ENCODE results near the gene DIRAS1. TPM values are rescaled to one million over a fixed set of nuclear protein-coding genes. Genes with fewer than 3 reads are reported as not detected.
A peak's percentile ranks its signal among the peaks of the same experiment; 100 is the strongest.

The DIRAS1 gene
- polyA plus RNA-seq, 1 donor, result 2.6 TPM

DNA sequence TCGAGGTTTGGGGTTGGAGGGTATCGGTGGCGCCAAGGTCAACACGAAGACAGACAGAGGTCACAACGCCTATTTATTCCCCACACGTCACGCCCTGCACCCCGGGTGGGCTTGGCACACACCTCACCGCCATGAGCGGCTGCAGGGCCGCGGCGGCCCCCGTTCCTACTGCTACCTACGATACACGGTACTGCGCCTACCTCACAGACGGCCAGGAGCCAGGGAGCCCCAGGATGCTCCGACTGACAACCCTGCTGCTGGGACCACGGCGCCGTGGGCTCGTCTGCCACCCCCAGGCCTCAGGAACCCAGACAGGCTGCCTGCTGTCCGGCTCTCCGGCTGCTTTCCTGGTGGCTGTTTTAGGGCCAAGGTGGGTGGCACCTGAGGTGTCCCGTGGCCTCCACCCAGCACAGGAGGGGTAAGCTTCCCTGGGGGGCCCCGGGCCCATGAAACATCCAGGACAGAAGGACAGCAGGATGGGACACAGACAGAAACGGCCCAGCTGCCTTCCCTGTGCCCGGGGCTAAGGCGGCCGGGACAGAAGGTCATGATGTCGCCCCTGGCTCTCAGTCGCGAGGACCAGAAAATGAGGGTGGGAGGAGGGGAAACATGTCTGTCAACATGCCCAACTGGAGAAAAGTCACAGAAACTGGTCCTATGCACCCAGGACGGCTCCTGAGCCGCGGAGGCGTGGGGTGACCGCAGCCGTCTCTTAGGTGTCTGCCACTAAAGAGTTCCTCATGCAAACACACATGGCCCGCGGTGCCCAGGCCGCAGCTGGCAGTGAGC, 33.7 kb upstream of the DIRAS1 start:
- no peak overlapping the region for H3K4me3 ChIP-seq (ENCODE audit: low read length)
- H3K36me3 ChIP-seq (ENCODE audit: control insufficient read depth, insufficient read depth, low read length), result peaks cover 49% of the 10 kb centered on the region
- no peaks in the 10 kb centered on the region for H3K27me3 ChIP-seq (ENCODE audit: control insufficient read depth, insufficient read depth, low read length)
- H3K27ac ChIP-seq (ENCODE audit: low read length), result no peak overlapping the region
- H3K4me1 ChIP-seq (ENCODE audit: control insufficient read depth, insufficient read depth, low read length), result no peaks in the 10 kb centered on the region
- WGBS (ENCODE audit: insufficient coverage, low lambda C conversion rate), result no CpG with 5 or more reads among the region's 43 CpGs
- no peaks in the 10 kb centered on the region for H3K9me3 ChIP-seq (ENCODE audit: control insufficient read depth, low read depth, low read length)
- no peak for DNase-seq

DNA sequence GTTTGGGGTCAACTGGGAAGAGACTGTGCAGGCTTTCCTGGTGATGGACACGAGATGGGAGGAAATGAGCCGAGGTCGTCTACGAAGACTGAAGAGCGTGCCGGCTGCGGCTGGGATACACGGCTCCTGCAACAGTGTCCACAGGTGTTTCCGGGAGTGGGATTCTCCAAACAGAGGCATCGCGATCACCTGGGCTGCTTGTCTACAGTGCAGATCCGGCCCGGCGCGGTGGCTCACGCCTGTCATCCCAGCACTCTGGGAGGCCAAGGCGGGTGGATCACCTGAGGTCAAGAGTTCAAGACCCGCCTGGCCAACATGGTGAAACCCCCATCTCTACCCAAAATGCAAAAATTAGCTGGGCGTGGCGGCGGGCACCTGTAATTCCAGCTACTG, 30.3 kb upstream of the DIRAS1 start:
- no CpG with 5 or more reads among the region's 21 CpGs for WGBS (ENCODE audit: insufficient coverage, low lambda C conversion rate)
- Histone ChIP-seq H3K4me3 (ENCODE audit: low read length) (no peak overlapping the region), H3K4me1 (ENCODE audit: control insufficient read depth, insufficient read depth, low read length) (no peaks in the 10 kb centered on the region), H3K27ac (ENCODE audit: low read length) (no peak overlapping the region), H3K36me3 (ENCODE audit: control insufficient read depth, insufficient read depth, low read length) (peaks cover 23% of the 10 kb centered on the region), H3K27me3 (ENCODE audit: control insufficient read depth, insufficient read depth, low read length) (no peaks in the 10 kb centered on the region), H3K9me3 (ENCODE audit: control insufficient read depth, low read depth, low read length) (peaks cover 4% of the 10 kb centered on the region)
- DNase-seq, result no peak

DNA sequence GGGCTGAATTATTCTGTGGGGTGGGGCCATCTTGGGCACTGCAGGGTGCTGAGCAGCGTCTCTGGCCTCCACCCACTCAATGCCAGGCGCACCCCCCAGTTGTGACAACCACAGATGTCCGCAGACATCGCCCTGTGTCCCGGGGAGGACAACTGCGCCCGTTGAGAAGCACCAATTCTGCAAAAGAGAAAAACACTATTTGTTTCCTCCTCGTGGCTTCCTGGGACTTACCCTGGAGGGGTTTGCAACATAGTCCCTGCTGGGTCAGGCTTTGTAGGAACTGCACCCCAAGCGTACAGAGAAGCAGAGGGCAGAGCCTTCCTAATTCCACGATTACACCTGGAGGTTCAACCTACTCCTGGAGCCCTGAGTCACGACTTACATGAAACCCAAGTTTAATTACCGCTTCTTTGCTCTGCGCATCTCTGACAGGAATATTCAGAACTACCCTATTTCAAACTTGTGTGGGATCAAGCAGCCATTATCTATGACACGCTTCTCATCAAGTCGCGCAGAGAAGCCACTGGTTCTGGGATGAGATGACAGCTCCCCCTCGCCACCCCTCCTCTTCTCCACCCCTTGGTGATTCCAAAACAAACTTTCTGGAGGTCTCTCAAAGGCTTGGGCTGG, 29.8 kb upstream of the DIRAS1 start:
- no peak for DNase-seq
- H3K36me3 ChIP-seq (ENCODE audit: control insufficient read depth, insufficient read depth, low read length), result peaks cover 23% of the 10 kb centered on the region
- peaks cover 4% of the 10 kb centered on the region for H3K9me3 ChIP-seq (ENCODE audit: control insufficient read depth, low read depth, low read length)
- no peaks in the 10 kb centered on the region for H3K4me1 ChIP-seq (ENCODE audit: control insufficient read depth, insufficient read depth, low read length)
- no peaks in the 10 kb centered on the region for H3K27me3 ChIP-seq (ENCODE audit: control insufficient read depth, insufficient read depth, low read length)
- no peak overlapping the region for H3K4me3 ChIP-seq (ENCODE audit: low read length)
- H3K27ac ChIP-seq (ENCODE audit: low read length), result no peak overlapping the region
- no CpG with 5 or more reads among the region's 17 CpGs for WGBS (ENCODE audit: insufficient coverage, low lambda C conversion rate)

DNA sequence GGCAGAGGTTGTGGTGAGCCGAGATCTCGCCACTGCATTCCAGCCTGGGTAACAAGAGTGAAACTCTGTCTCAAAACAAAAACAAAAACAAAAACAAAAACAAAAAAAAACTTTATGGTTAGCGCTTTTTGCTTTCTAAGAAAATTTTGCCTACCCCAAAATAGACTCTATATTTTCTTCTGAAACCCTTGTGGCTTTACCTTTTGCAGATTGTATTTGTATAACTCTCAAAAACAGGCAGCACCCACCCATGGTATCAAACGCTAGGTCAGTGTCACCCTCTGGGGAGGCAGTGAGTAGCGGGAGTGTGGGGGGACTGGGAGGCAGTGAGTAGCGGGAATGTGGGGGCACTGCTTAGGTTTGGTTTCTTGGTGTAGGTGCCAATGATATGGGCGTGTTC, 26.2 kb upstream of the DIRAS1 start:
- WGBS (ENCODE audit: insufficient coverage, low lambda C conversion rate), result 100% methylated on average over 3 of the region's 7 CpGs

DNA sequence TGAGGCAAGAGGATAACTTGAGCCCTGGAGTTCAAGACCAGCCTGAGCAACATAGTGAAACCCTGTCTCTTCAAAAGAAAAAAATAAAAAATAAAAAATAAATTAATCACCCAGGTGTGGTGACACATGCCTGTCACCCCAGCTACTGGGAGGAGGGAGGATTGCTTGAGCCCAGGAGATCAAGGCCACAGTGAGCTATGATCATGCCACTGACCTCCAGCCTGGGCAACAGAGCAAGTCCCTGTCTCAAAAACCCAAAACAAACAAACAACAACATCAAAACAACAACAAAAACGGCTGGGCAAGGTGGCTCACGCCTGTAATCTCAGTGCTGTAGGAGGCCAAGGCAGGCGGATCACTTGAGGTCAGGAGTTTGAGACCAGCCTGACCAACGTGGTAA, 22.9 kb upstream of the DIRAS1 start:
- no peaks in the 10 kb centered on the region for H3K4me1 ChIP-seq (ENCODE audit: control insufficient read depth, insufficient read depth, low read length)
- no peak overlapping the region for H3K4me3 ChIP-seq (ENCODE audit: low read length)
- H3K36me3 ChIP-seq (ENCODE audit: control insufficient read depth, insufficient read depth, low read length), result no peaks in the 10 kb centered on the region
- H3K9me3 ChIP-seq (ENCODE audit: control insufficient read depth, low read depth, low read length), result peaks cover 3% of the 10 kb centered on the region
- no CpG with 5 or more reads among the region's 4 CpGs for WGBS (ENCODE audit: insufficient coverage, low lambda C conversion rate)
- no peaks in the 10 kb centered on the region for H3K27me3 ChIP-seq (ENCODE audit: control insufficient read depth, insufficient read depth, low read length)
- no peak overlapping the region for H3K27ac ChIP-seq (ENCODE audit: low read length)
- no peak for DNase-seq

More for the DNA sequence above, 26.2 kb upstream of the DIRAS1 start:
- Histone ChIP-seq H3K36me3 (ENCODE audit: control insufficient read depth, insufficient read depth, low read length) (no peaks in the 10 kb centered on the region), H3K27ac (ENCODE audit: low read length) (no peak overlapping the region), H3K27me3 (ENCODE audit: control insufficient read depth, insufficient read depth, low read length) (no peaks in the 10 kb centered on the region), H3K9me3 (ENCODE audit: control insufficient read depth, low read depth, low read length) (peaks cover 4% of the 10 kb centered on the region), H3K4me3 (ENCODE audit: low read length) (no peak overlapping the region), H3K4me1 (ENCODE audit: control insufficient read depth, insufficient read depth, low read length) (no peaks in the 10 kb centered on the region)
- DNase-seq, result no peak

DNA sequence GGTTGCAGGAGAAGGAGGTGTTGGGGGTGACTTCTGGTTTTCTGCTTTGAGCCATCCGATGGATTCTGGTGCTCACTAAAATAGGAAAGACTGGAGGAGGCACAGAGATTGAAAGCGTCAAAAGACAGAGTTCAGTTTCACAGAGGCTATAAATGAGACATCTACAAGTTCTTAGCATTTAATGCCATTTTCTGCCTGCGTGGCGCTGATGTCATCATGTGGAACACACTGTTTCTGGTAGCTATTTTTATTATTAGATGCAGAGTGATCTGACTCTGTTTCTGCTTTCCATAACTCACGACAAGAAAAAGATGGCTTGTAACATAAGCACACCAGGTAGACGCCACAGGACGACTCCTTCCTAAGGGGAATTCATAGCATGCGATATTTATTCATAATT, 21.9 kb upstream of the DIRAS1 start:
- Histone ChIP-seq H3K4me1 (ENCODE audit: control insufficient read depth, insufficient read depth, low read length) (no peaks in the 10 kb centered on the region), H3K4me3 (ENCODE audit: low read length) (no peak overlapping the region), H3K36me3 (ENCODE audit: control insufficient read depth, insufficient read depth, low read length) (no peaks in the 10 kb centered on the region), H3K9me3 (ENCODE audit: control insufficient read depth, low read depth, low read length) (no peaks in the 10 kb centered on the region), H3K27me3 (ENCODE audit: control insufficient read depth, insufficient read depth, low read length) (no peaks in the 10 kb centered on the region), H3K27ac (ENCODE audit: low read length) (no peak overlapping the region)
- WGBS (ENCODE audit: insufficient coverage, low lambda C conversion rate), result no CpG with 5 or more reads among the region's 8 CpGs
- no peak for DNase-seq

DNA sequence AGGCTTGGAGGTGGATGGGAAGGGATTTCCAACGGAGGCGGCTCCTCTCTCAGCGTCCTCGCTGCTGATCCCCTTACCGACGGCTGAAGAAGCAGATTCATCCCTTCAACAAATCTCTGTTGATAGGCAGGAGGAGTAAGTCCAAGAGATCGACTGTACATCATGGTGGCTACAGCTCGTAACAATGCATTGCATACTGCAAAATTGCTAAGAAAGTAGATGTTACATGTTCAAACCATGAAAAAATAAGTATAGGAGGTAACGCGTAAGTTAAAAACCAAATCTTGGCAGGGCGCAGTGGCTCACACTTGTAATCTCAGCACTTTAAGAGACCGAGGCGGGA, 19.1 kb upstream of the DIRAS1 start:
- no peaks in the 10 kb centered on the region for H3K9me3 ChIP-seq (ENCODE audit: control insufficient read depth, low read depth, low read length)
- H3K27me3 ChIP-seq (ENCODE audit: control insufficient read depth, insufficient read depth, low read length), result no peaks in the 10 kb centered on the region
- H3K4me1 ChIP-seq (ENCODE audit: control insufficient read depth, insufficient read depth, low read length), result no peaks in the 10 kb centered on the region
- DNase-seq, result no peak
- WGBS (ENCODE audit: insufficient coverage, low lambda C conversion rate), result no CpG with 5 or more reads among the region's 13 CpGs
- H3K27ac ChIP-seq (ENCODE audit: low read length), result no peak overlapping the region
- peaks cover 10% of the 10 kb centered on the region for H3K36me3 ChIP-seq (ENCODE audit: control insufficient read depth, insufficient read depth, low read length)
- no peak overlapping the region for H3K4me3 ChIP-seq (ENCODE audit: low read length)

DNA sequence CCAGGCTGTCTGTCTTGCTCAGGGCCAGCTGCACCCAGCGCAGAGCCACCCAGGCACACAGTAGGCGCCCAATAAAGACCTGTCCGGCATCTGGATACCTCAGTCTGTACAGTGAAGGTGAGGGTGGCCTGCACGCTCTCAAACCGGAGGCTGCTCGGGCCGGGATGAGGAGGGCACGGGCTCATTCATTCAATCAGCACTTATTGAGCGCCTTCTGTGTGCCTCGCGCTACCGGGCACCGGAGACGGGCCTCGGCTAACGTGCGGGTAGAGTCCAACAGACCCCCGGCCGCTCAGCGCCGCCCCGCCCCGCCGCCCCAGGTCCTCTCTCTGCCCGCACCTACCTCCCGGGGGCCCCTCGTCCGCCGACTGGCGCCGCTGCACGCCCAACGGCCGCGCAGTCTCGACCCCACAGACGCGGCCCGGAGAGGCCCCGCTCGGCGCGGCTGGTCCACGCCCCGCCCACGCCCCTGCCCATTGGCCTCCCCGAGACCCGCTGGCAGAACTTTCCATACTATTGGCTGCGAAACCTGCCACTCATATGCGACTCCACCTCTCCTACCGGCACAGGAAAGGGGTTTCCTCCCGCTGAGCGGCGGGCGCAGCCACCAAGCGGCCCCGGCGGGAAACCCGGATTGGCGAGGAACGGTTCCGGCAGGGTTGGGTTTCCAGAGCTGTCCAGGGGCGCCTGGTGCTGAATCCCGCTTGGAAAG, 18.6 kb upstream of the DIRAS1 start, which contains the start of gene SLC39A3:
Gene SLC39A3 (minus strand): TSS at position 416 of the 712 bp plus-strand sequence. CDS start 2,760 bp downstream, outside the sequence.
- Histone ChIP-seq H3K36me3 (ENCODE audit: control insufficient read depth, insufficient read depth, low read length) (peaks cover 15% of the 10 kb centered on the region), H3K4me3 (ENCODE audit: low read length) (peak within 1 kb of the TSS; percentile 73), H3K4me1 (ENCODE audit: control insufficient read depth, insufficient read depth, low read length) (no peaks in the 10 kb centered on the region), H3K27ac (ENCODE audit: low read length) (no peak within 1 kb of the TSS), H3K9me3 (ENCODE audit: control insufficient read depth, low read depth, low read length) (no peaks in the 10 kb centered on the region), H3K27me3 (ENCODE audit: control insufficient read depth, insufficient read depth, low read length) (no peaks in the 10 kb centered on the region)
- peak; percentile 95 to 98 for DNase-seq
- no CpG with 5 or more reads among the region's 64 CpGs for WGBS (ENCODE audit: insufficient coverage, low lambda C conversion rate)

DNA sequence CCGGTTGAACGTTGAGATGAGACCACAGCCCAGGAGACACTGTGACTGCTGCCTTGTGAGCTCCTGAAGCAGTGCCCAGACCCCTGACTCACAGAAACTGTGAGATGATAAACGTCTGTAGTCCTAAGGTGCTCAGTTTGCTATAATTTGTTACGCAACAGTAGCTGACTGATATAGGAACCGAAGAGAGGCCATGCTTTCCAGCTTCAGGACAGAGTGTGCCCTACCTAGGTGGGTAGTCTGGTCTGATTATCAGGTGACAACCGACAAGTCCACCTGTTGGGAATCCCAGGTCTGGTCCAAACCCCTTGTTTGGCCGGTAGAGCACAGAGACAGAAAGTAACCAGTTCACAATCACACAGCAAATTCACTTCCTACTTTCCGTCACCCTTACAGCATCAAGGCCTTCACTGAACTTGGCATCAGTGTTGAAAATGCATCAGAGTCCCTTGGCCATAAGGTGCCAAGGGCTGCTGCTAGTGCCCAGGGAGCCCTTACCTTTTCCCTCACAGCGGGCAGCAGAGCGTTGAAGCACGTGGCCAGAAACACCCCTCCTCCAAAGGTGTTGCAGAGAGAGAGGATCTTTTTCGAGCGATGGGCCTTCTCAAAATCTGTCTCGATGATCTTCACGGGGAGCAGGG, 15.5 kb upstream of the DIRAS1 start:
- Histone ChIP-seq H3K4me3 (ENCODE audit: low read length) (no peak overlapping the region), H3K4me1 (ENCODE audit: control insufficient read depth, insufficient read depth, low read length) (no peaks in the 10 kb centered on the region), H3K36me3 (ENCODE audit: control insufficient read depth, insufficient read depth, low read length) (peaks cover 17% of the 10 kb centered on the region), H3K9me3 (ENCODE audit: control insufficient read depth, low read depth, low read length) (no peaks in the 10 kb centered on the region), H3K27ac (ENCODE audit: low read length) (no peak overlapping the region), H3K27me3 (ENCODE audit: control insufficient read depth, insufficient read depth, low read length) (no peaks in the 10 kb centered on the region)
- no CpG with 5 or more reads among the region's 15 CpGs for WGBS (ENCODE audit: insufficient coverage, low lambda C conversion rate)
- DNase-seq, result no peak

DNA sequence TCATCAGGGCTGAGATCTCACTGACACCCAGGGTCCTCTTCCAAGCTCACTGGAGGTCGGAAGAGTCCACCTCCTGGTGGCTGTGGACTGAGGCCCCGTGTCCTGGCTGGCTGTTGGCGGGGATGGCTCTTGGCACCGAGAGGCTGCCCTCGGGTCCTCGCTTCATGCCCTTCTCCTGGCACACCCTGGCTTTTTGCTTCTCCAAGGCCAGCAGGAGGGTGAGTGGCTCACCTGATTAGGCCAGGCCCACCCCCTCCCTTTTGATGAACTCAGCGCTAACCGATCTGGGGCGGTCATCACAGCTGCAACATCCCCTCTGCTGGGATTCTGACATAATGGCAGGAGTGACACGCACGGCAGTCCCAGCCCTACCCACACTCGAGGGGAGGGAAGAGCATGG, 14.2 kb upstream of the DIRAS1 start:
- DNase-seq, result no peak
- Histone ChIP-seq H3K27me3 (ENCODE audit: control insufficient read depth, insufficient read depth, low read length) (no peaks in the 10 kb centered on the region), H3K4me3 (ENCODE audit: low read length) (no peak overlapping the region), H3K4me1 (ENCODE audit: control insufficient read depth, insufficient read depth, low read length) (no peaks in the 10 kb centered on the region), H3K27ac (ENCODE audit: low read length) (no peak overlapping the region), H3K9me3 (ENCODE audit: control insufficient read depth, low read depth, low read length) (no peaks in the 10 kb centered on the region), H3K36me3 (ENCODE audit: control insufficient read depth, insufficient read depth, low read length) (peaks cover 17% of the 10 kb centered on the region)
- WGBS (ENCODE audit: insufficient coverage, low lambda C conversion rate), result no CpG with 5 or more reads among the region's 12 CpGs
